Stimulated activated CD8-positive, alpha-beta memory T cell treated with anti-CD3 and anti-CD28 coated beads, Interleukin-12 subunit alpha, Interleukin-12 subunit beta, amount 100 ng/mL, for 1 hour (primary cell): ENCODE results near the gene PGLYRP3.

Source experiments
- DNase-seq: peaks from one replicate; pipeline ENCODE4 v3.0.0-alpha.2; 2020; ENCODE audit warnings: low read depth

Gene PGLYRP3, protein sequence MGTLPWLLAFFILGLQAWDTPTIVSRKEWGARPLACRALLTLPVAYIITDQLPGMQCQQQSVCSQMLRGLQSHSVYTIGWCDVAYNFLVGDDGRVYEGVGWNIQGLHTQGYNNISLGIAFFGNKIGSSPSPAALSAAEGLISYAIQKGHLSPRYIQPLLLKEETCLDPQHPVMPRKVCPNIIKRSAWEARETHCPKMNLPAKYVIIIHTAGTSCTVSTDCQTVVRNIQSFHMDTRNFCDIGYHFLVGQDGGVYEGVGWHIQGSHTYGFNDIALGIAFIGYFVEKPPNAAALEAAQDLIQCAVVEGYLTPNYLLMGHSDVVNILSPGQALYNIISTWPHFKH

DNA sequence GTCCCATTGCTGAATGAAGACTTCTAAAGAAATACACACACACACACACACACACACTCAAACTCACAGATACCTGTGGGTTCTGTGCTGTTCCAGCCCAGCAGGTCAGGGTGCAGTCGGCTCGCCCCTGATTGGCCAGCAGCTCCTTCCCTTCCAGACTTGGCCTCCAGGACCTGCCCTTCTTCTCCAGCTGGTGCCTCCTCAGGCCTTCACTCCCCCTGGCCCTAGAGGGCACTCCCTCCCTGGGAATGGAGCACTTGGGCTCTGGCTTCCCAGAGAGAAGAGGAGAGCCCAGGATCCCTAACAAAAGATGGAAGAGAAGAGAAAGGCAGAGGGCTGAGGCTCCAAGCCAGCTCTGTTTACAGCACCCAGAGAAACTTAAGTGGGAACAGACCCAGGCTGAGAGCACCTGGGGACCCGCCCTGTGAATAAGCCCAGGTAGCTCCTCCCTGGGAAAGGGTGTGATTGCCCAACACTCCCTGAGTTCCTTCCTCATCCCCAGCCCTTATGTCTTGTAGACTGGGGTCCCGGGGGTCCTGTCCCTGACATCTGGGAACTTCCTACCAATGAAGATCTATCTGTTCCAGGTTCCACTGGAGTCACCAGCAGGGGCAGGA lies at the start of gene PGLYRP3:
Gene PGLYRP3, minus strand, starts transcription at position 383 of the 617 bp plus-strand sequence. CDS start 2,287 bp downstream, outside the sequence.
- DNase-seq = no peak

DNA sequence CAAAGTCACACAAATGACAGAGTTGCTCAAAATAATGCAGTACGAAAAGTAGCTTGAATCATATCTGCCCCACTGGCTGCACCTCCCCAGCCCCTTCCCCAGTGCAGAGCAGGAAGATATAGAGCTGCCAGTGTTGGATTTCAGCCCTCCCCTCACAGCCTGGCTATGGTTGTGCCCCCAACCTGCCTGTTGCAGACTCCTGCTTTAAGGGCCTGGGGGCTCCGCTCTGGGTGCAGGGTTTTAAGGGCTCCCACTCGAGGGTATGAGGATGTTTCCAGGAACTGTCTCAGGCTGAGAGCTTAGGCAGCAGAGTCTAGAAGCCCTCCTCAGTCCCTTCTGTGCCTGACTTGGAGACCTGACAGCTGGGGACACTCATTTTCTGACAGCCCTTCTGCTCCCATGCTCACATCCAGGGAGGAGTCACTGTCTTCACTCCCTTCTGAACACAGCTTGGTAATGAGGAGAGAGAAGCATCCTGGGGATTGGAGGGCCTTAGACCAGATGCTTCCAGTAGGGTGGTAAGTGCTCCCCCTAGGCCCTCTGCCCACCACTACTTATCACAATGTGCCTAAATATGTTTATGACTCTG lies 49.5 kb upstream of the PGLYRP3 start:
- no peak for DNase-seq

DNA sequence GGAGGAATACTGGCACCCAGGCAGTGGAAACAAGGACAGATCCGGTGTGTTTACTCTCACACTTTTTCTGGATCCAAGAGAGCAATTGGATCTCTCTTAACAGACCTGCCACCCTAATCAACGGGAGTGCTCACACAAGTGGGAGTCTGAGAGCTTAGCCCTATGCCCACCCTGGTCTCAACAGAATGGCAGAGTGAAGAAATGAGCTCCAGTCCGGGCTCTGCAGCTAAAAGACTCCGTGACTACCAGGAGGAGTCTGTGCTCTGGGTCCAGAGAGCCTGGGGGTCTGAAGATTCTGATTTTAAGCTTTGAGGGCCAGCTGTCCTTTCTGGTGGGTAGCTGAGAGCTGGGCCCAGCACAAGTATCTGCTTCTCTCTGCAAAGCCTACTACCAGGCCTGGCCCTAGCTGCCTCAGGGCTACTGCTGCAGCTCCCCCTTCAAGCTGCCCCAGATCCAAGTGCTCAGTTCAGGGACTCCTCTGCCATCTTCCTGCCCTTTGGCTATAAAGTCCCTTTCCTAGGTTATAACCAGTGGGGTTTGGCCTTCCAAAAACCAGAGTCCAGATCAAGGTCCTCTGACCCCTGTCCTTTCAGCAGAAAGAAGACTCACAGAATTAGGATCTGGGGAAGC lies 48.8 kb upstream of the PGLYRP3 start:
- DNase-seq = no peak

DNA sequence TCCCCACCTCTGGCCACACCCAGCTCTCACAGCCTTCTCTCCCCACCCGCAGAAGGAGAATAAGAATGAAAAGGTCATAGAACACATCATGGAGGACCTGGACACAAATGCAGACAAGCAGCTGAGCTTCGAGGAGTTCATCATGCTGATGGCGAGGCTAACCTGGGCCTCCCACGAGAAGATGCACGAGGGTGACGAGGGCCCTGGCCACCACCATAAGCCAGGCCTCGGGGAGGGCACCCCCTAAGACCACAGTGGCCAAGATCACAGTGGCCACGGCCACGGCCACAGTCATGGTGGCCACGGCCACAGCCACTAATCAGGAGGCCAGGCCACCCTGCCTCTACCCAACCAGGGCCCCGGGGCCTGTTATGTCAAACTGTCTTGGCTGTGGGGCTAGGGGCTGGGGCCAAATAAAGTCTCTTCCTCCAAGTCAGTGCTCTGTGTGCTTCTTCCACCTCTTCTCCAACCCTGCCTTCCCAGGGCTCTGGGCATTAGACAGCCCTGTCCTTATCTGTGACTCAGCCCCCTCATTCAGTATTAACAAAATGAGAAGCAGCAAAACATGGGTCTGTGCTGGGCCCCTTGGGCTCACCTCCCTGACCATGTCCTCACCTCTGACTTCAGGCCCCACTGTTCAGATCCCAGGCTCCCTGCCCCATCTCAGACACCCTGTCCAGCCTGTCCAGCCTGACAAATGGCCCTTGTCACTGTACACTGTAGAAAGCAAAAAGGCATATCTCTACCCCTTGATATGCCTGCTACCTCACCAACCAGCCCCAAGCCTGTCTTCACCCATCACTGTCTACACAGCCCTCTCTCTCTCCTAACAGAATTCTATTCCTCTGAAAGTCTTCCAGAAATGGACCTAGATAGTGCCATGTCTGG lies 48.1 kb upstream of the PGLYRP3 start:
- DNase-seq = no peak

DNA sequence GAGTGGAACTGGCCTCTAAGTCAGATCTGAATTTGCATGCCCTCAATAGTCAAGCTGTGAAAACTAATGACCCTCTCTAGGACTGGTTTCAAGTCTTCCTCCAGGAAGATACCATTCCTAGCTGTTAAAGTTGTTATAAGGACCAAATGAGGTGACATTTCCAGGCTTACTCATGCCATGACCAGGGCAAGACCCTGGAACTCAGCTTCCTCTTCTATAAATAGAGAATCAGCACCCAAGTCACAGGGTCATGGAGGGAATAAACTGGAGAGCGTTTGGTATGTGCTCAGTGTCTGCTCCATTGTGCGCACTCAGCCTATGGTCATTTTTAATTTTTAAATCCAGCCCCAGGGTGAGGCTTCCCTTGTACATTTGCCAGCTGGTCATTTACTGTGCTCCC lies 47.4 kb upstream of the PGLYRP3 start:
- no peak for DNase-seq

DNA sequence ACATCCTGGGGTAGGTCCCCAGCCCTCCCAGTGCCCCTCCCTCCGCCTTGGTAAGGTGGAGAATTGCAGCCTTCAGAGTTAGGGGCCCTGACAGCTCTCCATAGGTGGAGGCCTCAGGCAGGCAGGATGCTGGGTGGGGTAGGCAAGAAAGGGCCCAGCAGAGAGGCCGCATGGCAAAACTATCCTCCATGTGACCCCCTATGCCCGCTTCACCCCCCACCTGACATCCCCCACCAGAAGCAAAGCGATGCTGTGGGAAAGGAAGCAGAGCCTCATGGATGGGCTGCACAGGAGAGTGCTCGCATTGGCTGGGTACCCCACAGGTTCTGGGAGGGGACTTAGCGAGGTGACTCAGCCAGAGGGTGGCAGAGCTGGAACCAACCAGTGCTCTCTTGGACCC lies 46.5 kb upstream of the PGLYRP3 start:
- no peak for DNase-seq

DNA sequence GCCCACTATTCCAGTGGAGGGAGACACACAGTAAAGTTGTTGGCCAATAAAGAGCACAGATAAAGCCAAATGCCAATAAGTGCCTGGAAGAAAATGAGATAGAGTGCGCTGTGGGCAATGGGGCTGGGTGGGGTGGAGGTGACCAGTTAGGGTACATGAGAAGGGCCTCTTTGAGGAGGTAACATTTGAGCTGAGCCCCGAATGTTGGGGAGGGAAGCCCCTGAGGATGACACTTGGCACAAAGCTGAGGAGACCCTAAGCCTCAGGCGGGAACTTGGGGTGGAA lies 45.9 kb upstream of the PGLYRP3 start:
- DNase-seq = no peak

DNA sequence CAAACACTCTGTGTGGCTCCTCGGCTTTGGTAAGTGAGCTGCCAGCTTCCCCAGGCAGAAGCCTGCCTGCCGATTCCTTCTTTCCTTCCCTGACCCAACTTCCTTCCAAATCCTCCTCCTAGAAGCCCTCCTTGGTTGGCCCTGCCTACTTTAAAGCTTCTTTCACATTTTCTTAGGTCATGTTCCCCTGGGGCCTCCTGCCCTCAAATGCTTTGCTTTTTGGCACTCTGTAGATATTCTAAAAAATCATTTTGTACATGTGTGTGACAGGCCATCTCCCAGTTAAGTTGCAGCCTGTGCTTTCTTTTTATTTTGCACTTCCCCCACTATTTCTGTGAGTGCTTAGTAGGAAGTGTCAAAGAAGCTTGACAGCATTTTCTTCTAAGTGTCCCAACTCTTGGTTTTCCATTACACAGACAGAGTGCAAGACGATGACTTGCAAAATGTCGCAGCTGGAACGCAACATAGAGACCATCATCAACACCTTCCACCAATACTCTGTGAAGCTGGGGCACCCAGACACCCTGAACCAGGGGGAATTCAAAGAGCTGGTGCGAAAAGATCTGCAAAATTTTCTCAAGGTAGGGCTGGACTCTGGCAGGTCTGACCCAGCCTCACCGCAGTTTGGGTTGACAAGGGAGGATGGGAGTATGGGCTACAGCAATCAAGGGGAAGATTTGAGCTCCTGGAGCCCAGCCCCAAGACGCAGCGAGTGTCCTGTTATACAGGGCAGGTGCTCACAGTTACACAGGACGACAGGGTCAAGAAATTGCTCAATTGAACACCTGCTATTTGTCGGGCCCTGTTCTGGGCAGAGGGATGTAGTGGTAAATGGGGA lies 45.3 kb upstream of the PGLYRP3 start, which contains the start of gene S100A9:
Gene S100A9, plus strand, starts transcription at position 2 of the 838 bp plus-strand sequence. Its CDS starts 430 bp downstream, at position 432.
- DNase-seq = no peak

DNA sequence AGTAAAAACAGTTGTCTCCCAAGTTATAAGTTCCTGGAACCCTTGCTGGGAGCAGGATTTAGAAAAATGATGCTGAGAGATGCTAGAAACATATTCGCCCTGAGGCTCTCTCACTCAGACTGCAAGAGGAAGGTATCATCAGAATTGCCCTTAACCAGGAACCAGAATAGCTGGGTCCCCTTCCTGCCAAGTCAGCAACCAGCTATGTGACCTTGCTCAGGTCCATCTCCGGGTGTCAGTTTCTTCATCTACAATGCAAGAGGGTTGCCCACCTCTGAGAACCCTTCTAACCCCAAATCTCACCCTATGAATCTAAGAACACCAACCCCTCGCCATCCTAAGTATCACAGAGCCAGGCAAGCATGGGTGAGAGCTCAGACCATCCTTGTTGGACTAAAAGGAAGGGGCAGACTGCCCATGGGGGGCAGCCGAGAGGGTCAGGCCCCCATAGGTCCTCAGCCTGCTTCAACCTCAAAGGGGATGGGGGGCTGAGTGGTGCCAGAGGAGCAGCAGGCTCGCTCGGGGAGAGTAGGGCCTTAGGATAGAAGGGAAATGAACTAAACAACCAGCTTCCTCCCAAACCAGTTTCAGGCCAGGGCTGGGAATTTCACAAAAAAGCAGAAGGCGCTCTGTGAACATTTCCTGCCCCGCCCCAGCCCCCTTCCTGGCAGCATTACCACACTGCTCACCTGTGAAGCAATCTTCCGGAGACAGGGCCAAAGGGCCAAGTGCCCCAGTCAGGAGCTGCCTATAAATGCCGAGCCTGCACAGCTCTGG lies 44.5 kb upstream of the PGLYRP3 start:
- no peak for DNase-seq

DNA sequence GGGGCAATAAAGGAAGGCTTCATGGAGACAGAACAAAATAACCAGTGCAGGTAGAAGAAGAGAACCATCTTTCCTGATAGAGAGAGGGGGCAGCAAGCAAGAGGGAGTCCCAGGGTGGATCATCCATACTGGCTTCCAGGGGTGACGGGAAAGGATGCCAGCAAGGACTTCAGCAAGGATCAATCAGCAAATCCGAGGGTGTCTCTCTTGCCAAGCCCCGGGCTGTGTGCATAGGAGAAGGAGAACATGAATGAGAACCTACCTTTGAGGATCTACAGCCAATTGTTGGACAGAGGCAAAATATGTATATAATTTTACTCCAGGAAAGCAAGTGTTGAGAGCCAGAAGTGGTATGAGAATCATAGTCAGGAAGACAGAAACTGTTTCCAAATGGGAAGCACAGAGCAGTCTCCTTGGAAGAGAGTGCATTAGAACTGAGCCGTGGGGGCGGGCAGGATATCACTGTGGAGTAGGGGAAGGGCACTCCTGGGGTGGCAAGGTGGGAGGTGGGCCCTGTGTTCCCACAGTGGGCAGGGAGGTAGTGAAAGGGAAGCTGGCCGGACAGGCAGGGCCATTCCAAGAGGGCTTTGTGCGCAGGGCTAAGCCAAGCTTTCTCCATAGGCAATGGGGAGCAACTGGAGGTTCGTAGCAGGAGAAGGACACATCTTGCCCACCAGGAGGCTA lies 43.8 kb upstream of the PGLYRP3 start:
- no peak for DNase-seq

DNA sequence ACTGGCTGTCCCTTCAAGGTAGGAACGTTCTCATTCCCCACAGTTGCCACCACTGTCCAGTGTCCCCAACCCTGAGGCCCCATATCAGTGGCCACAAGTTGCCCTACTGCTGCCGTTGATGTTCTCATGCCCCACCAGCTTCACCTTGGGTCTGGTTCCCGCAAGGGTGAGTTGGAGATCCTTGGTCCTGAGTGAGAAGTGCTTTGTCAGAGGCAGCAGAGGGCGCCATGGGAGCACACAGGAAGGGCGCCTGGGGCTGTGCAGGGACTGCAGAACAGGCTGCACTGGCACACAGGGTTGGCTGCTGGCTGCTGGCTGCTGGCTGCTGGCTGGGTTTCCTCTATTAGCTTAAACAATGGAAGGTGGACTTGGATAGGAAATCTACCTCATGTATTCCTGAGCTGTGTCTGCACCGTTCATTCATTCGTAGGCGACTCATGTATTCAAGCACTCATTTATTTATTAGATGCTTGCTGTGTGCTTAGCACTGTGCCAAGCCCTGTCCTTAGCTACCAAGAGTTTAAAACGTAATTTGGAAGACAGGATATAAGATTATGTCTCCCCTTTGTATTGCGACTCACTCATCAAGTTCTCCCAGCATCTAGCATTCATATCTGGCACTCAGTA lies 42.8 kb upstream of the PGLYRP3 start:
- no peak for DNase-seq

DNA sequence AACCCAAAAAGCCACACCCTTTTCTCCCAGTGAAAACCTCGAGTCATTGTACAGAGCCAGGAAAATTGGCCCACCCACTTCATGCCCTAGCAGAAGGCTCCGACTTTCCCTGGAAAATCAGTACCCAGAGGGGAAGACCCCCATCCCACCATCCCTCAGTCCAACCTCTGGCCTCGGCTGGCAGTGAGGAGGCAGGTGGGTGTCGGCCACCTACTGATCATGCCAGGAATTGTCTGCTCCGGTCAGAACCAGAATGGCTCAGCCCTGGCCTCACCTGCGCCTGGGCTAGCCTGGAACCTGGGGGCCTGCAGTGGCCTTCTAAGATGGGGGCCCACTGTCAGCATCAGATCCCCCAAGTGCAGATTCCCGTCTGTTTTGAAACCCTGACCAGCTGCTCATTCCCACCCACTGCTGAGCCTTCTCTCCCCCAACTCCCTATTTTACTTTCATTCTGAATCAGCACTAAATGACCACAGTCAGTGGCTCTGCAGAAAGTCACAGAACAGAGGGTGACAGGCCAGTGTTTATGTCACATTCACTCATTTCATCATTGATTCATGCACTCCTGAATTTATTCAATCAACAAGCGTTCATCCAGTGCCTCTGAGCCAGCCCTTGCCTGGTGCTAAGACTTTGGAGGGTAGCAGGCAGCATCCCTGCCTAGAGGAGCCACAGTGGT lies 41.9 kb upstream of the PGLYRP3 start:
- DNase-seq = no peak

DNA sequence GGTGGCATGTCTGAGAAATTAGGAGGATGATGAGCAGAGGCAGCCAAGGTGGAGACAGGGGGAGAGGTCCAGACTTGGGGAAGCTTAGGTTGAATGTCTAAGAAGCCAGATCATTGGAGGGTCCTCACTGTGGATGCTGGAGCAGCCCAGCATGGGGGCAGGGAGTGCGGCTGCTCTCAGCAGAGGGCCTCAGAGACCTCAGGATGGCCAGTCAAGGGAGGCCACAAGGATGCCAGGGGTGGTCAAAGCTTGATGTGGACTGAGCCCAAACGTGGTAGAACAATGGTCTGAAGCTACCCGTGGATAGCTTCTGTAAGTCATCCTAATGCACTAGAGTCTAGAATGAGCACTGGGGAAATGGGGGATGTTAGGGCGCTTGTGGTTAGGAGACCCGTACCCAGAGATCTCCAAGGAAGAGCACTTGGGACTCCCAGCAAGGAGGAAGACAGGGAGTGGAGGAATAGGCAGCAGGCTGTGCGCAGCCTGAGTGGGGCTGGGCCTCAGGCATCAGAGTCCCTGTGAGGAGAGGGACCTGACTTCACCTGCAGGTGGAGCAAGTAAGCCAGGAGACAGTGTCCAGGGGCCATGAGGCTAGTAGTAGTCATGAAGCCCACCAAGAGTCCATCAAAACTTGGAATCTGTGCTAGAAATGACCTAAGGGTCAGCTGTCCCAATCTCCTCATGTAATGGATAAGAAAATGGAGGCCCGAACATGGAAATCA lies 40.6 kb upstream of the PGLYRP3 start:
- DNase-seq = no peak

DNA sequence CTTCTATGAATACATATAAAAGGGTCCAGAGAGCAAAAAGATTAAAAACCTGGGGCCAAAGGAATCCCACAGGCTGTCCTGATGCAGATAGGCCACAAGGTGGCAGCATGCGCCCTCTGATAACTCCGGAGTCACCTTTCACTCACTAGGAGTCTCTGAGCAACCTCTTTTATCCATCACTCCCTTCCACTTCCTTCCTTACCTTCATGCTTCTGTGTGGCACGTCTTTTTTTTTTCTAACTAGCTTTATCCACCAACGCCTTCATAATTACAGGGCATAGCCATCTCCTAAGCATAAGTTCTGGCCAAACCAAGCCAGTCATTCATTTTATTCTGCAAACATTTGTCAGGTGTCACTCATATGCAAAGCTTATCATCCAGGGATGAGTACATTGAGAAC lies 39.8 kb upstream of the PGLYRP3 start:
- peak; percentile 53 for DNase-seq

DNA sequence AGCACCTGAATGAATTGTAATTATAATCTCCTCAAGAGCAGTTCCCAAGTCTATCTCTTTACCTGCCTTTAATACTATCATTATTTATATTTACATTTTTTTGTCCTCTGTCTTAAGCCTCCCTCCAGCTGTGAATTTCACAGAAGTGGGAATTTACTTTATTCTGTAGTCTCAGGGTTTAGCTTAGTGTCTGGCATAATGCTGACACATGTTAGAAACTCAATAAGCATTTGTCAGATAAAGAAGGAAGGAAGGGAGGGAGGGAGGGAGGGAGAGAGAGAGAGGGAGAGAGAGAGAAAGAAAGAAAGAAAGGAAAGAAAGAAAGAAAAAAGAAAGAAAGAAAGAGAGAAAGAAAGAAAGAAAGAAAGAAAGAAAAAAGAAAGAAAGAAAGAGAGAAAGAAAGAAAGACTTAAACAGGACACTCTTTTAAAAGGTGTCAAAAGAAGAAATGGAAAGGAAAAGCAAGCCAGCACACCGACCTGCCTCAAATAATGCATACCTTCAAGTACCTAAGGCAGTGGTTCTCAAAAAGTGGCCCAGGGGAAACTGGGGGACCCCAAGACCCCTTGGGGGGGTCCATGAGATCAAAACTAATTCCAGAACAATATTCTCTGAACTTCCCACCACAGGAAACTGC lies 37.7 kb upstream of the PGLYRP3 start:
- DNase-seq = no peak

DNA sequence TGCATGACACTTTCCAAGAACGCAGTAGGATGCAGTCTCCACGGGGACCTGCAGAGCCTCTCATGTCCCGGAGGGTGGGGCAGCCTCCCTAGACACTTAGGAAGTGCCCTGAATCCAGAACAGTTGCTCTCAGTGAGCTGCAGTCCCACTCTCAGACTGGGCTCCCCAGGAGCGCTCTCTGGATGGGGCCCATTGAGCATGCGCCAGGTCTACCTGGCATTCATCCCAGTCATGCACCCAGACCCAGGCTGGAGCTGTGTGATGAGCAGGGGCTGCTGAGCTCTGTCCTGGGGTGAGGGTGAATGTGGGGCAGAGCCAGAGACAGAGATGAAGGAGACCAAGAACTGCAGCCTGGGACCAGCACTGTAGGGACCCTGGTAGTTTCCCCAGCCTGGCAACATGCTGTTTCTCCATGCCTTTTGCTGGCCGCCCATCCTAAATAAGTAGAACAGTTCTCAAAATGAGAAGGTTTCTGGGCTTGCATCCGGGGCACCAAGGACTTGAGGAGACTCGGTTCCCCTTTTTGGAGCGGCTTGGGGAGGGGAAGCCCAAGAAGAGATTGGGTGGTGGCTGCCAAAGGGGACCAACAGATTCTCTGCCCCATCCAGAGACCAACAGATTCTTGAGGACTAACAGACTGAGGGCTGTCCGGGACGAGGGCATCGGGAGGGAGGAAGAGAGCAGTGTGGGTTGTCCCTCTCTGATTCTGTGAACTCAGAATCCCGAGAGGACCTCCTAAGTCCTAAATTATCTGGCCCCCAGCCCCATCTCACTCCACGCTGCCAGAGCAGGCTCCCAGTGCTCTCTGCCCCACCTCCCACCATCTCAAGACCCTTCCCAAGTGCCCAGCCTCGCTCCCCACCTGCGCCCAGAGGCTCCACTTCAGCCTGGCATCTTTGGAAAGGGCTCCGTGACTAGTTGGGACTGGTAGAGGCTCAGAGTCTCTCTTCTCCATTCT lies 36.9 kb upstream of the PGLYRP3 start:
- DNase-seq = no peak
